ENCODE data around the gene EPHB2. TPM values are rescaled to one million over a fixed set of nuclear protein-coding genes. Genes with fewer than 3 reads are reported as not detected.

Gene EPHB2
- total and polyA plus RNA-seq, 2 of the 13 experiments (the other 11 are each of a cell fraction or from before 2014, with no cell fraction given): 0.03 to 0.11 TPM

DNA sequence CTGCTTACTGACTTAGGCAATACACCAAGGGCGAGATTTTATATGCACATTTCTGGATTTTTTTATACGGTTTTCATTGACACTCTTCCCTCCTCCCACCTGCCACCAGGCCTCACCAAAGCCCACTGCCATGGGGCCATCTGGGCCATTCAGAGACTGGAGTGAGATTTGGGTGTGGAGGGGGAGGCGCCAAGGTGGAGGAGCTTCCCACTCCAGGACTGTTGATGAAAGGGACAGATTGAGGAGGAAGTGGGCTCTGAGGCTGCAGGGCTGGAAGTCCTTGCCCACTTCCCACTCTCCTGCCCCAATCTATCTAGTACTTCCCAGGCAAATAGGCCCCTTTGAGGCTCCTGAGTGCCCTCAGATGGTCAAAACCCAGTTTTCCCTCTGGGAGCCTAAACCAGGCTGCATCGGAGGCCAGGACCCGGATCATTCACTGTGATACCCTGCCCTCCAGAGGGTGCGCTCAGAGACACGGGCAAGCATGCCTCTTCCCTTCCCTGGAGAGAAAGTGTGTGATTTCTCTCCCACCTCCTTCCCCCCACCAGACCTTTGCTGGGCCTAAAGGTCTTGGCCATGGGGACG, 204.1 kb downstream of the EPHB2 start:
- in situ Hi-C loops (cut with HindIII; ENCODE audit: extremely low pct_ligation_motif_present, low pct_unique_long_range_greater_than_20kb) (no loop called here), intact Hi-C loops (cut with micrococcal nuclease; ENCODE audit: unreplicated experiment) (no loop called here)
- WGBS (ENCODE audit: low lambda C conversion rate): 32% methylated on average over 7 of the region's 8 CpGs
- Histone ChIP-seq H2AFZ (ENCODE audit: low read length) (no peak overlapping the region), H3K9me3 (ENCODE audit: low read length) (no peaks in the 10 kb centered on the region), H4K20me1 (ENCODE audit: insufficient read depth, low read length) (no peaks in the 10 kb centered on the region), H3K4me2 (ENCODE audit: low read depth, low read length) (no peak overlapping the region), H3K27me3 (ENCODE audit: control insufficient read depth in 1 of 2, insufficient read depth in 2 of 2, low read length in 2 of 2) (peaks cover 3 to 23% of the 10 kb centered on the region in 2 experiments; a peak in 3 of 5 replicates), H3K4me3 (replicated peaks in 1 of 3; ENCODE audit: insufficient read depth in 1 of 3, low read depth in 2 of 3, low read length in 3 of 3) (no peak overlapping the region), H3K9ac (ENCODE audit: insufficient read depth, low read depth, low read length) (no peak overlapping the region), H3K79me2 (ENCODE audit: insufficient read depth, low read length) (no peaks in the 10 kb centered on the region), H3K27ac (ENCODE audit: extremely low read length, insufficient read depth, low read length) (no peak overlapping the region), H3K4me1 (ENCODE audit: insufficient read depth, low read length) (no peaks in the 10 kb centered on the region), H3K36me3 (replicated peaks in 1 of 2; ENCODE audit: control insufficient read depth in 1 of 2, insufficient read depth in 2 of 2, low read length in 2 of 2) (no peaks in the 10 kb centered on the region)
- CTCF ChIA-PET (ENCODE audit: low intra/inter-chr PET ratio, low total read pairs): no interaction called here
- no TSS peak for BruUV-seq (replicated peaks)
- FAIRE-seq (no peak), DNase-seq (ENCODE audit: low spot score) (no peak), ATAC-seq (no peak)
- POLR2A ChIA-PET: no interaction called here
- TF ChIP-seq ZHX2 (IDR thresholded peaks at IDR 0.05; ENCODE audit: low read depth) (no peak), ZHX2 (CRISPR knock-in tag; IDR thresholded peaks at IDR 0.05; ENCODE audit: borderline replicate concordance) (no peak), NFATC3 (CRISPR knock-in tag; IDR thresholded peaks at IDR 0.05) (no peak), RBM22 (optimal IDR thresholded peaks at IDR 0.05; ENCODE audit: low read length) (no peak), CERS6 (CRISPR knock-in tag; IDR thresholded peaks at IDR 0.05) (no peak)
- TF ChIP-seq, protein P1, sequence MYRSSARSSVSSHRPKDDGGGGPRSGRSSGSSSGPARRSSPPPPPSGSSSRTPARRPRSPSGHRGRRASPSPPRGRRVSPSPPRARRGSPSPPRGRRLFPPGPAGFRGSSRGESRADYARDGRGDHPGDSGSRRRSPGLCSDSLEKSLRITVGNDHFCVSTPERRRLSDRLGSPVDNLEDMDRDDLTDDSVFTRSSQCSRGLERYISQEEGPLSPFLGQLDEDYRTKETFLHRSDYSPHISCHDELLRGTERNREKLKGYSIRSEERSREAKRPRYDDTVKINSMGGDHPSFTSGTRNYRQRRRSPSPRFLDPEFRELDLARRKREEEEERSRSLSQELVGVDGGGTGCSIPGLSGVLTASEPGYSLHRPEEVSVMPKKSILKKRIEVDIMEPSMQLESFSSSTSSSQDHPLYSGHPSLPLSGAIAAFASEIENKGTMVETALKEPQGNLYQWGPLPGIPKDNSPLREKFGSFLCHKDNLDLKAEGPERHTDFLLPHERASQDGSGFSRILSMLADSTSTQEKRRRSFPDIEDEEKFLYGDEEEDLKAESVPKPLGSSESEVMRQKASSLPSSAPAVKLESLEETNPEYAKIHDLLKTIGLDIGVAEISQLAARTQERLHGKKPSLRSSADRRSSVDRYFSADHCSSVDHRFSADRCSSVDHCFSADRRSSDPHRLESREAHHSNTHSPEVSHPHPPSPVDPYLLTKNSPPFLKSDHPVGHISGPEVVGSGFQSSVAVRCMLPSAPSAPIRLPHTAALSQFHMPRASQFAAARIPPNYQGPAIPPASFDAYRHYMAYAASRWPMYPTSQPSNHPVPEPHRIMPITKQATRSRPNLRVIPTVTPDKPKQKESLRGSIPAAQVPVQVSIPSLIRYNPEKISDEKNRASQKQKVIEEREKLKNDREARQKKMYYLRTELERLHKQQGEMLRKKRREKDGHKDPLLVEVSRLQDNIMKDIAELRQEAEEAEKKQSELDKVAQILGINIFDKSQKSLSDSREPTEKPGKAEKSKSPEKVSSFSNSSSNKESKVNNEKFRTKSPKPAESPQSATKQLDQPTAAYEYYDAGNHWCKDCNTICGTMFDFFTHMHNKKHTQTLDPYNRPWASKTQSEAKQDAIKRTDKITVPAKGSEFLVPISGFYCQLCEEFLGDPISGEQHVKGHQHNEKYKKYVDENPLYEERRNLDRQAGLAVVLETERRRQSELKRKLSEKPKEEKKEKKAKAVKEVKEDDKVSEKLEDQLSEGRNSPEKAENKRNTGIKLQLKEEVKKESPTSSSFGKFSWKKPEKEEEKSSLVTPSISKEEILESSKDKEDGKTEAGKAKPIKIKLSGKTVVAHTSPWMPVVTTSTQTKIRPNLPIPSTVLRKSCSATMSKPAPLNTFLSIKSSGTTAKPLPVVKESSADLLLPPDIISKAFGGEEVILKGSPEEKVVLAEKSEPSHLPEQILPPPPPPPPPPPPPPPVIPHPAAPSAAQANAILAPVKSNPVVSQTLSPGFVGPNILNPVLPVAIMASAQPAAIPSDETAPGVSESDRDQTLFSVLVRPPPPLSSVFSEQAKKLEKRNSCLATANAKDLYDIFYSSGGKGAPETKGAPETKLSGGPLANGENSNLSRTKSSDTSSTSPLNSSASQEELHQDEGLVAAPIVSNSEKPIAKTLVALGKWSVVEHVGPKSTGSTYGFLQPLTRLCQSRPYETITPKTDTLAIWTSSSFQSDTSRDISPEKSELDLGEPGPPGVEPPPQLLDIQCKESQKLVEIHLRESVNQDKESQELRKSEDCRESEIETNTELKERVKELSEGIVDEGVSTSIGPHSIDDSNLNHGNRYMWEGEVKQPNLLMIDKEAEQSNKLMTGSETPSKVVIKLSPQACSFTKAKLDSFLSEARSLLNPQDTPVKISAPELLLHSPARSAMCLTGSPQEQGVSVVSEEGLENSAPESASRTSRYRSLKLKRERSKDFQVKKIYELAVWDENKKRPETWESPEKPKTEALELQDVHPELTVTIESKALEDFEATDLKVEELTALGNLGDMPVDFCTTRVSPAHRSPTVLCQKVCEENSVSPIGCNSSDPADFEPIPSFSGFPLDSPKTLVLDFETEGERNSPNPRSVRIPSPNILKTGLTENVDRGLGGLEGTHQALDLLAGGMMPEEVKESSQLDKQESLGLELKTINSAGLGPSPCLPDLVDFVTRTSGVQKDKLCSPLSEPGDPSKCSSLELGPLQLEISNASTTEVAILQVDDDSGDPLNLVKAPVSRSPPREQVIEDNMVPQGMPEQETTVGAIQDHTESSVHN (CRISPR knock-in tag; IDR thresholded peaks at IDR 0.05): no peak

Measured in HepG2 (cell line).